ENCODE measurements around the gene CACNB4.

Gene CACNB4

DNA sequence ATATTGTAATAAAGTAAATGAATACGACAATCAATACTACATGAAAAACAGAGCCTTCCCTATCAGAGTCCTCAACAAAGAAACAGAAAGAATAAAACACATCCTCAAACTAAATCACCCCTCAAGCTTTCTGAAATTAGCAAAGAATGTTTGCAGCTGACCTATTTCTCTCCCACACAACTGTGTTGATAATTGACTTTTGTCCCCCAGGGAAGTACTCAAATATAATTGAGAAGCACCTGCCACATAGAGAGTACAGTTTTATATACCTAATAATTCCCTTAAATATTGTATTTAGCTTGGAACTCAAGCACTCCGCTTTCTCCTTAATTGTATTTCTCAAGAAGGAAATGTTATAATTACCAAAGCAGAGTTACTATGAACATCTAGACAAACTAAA, 12.6 kb downstream of the CACNB4 start:
- no peak for DNase-seq

- no peak for DNase-seq
Observed at GRCh38 chr2:152084076-152084475, 14.8 kb downstream of the CACNB4 start.

DNA sequence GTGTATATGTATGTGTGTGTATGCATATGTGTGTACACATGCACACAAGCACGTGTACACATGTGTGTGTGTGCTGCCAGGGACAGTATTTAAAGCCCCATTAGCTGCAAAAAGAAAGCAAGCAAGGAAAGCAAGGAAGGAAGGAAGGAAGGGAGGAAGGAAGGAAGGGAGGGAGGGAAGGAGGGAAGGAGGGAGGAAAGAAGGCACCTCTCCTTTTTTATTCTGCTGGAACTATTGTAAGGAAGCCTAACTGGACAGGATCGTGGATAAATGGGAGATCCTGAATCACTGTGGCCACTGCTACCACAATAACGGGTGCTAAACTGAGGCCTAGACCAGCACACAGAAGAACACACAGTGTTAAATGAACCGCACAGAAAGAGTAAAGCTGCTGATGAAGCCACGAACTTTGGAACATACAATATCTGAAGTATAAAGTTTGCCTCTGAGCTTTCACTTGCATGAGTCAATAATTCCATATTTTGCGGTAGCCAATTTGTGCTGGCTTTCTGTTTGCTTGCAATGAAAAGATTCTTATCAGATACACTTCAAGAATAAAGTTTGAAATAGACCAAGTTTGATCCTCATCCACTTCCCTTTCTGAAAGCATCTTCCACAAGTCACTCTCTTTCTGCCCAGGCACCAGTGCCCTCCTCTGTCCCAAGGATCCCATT, 15.5 kb downstream of the CACNB4 start:
- DNase-seq: no peak

- DNase-seq: no peak
Observed at GRCh38 chr2:152078662-152079061, 20.2 kb downstream of the CACNB4 start.

- DNase-seq: no peak
Observed at GRCh38 chr2:152078023-152078422, 20.8 kb downstream of the CACNB4 start.

DNA sequence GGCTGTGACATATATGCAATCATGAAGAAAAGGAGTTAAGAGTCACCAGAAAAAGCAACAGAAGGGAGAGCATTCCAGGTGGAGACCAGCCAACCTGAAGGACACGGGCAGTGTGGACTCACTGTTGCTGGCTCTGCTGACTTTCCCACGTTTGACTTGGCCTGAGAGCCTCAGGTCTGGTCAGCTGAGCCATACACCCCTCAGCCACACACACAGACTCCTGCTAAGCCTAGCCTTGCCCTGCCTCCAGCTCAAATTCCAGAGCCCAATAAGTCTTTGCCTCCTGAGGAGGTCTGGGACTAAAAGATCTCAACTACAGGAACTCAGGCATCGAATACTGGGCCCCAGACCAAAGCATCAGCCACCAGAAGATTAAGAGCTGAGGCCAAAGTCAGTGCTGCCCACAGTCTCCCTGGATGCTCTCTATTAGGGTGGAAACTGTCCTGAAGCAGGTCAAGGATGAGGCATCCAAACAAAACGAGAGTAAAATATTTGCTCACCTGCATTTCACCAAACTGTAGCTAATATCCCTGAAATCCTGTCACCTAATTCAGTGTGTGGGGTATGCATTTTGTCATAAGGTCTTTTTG, 23.3 kb downstream of the CACNB4 start:
- no peak for DNase-seq

GRCh38 chr2:152072011-152072410, 26.8 kb downstream of the CACNB4 start:
- no peak for DNase-seq

- DNase-seq: no peak
Observed at GRCh38 chr2:152071518-152071917, 27.3 kb downstream of the CACNB4 start.

GRCh38 chr2:152071092-152071491, 27.8 kb downstream of the CACNB4 start:
- DNase-seq: no peak

DNA sequence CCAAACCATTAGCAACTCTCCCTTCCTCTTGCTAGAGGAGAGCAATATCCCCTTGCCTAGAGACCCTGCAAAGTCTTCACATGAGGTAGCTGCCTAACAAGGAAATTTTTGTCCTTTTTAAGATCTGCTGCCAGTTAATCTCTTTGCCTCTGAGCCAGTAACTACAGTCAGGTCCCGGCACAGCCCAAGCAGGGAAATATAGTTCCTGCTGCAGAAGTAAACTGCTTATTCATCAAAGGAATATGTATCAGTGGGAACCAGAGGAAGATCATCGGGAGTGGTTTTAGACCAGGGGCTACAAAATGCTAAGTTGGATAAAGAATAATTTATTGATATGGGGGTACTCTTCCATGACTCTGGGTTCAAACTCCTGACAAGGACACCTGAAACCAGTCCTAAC, 30.6 kb downstream of the CACNB4 start:
- DNase-seq: no peak

DNA sequence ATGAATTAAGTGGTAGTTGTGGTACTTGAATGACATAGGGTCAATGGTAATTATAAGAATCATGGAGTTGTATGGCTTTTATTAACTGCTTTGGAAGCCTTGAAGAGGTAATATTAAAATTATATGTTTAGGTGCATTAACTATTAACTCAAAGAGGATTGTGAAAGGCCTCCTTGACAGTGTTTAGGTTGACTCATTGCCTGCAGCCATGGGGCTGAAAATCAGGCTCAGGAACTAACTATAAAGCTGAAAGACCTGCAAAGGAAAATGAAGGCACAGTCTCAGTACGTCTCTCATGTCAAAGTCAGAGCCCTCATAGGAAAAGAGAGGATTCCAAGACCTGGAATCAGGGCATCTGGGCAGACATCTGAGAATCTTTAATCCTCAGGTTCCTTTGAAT, 31.0 kb downstream of the CACNB4 start:
- no peak for DNase-seq

DNA sequence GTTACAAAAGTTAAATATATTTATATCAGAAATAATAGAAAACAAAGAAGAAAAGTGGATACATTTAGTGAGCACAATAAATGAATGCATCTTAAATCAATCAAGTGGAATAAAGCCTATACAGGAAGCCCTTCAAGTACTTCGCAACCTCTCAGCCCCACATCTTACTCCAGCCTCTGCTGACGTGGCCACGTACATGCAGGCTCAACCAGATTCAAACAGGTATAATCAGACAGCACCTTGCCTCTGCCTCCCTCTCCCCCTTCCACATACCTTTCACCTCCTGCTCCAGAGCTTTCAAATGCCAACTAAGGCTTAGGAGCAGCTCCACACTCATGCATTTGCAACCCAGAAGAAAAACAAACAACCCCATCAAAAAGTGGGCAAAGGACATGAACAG, 32.9 kb downstream of the CACNB4 start:
- no peak for DNase-seq

- DNase-seq: no peak
Observed at GRCh38 chr2:152064001-152064400, 34.8 kb downstream of the CACNB4 start.

GRCh38 chr2:152063325-152063924, 35.4 kb downstream of the CACNB4 start:
- no peak for DNase-seq

DNA sequence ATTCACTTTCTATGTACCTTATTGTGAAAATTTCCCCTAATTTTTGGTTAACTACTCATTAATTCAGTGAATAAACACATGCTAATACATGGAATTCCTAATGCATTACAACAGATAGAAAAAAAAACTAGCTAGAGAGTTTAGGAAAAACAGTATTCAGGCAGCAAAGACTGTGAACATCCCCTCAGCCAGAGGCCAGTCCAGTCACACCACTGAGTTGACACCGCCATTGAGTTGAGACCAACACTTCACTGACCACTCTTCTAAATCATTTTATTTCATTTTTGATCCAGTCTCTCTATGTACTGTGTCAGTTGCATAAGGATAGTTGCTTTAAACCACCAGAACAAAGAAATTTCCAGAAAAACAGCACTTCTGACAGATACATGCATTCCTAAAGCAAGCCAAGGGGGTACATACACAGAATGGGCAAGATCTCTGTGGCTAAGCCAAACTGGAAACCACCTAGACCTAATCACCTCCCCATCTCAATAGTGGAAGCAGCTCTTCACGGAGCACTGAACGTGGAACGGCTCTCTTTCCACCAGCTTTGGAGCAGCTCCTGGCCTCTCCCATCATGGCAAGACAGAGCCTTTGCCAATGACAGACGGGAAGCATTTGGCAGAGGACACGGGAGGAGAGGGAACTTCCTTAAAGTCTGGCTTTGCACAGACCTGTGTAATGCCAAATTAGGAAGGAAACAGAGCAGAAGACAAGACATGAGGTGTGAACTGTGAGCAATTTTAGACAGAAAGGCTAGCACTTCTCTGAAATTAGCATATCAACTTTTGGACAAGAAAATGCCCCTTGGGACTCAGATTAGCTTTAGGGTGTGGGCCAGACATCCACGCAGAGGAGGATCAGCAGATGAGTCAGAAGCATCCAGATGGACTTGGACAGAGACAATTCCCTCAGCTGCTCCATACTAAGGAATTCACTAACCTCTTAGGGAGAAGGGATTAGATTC, 36.4 kb downstream of the CACNB4 start:
- no peak for DNase-seq

DNA sequence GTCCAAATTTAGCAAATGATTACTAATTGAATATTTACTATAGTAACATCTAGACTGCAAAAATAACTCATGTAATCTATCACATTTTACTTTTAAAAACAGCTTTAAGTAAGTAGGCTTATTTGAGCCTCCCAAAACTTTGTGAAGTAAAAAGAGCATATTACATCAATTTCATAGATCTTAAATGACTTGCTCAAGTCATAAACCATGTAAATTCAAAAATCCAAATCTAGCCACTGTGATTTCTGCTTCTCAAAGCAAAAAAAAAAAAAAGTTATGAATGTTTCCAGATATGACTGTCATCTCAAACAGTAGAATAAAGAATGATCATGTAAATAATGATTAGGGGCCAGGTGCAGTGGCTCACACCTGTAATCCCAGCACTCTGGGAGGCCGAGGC, 37.5 kb downstream of the CACNB4 start:
- DNase-seq: no peak

- DNase-seq: no peak
Observed at GRCh38 chr2:152058655-152059054, 40.2 kb downstream of the CACNB4 start.

GRCh38 chr2:152056418-152056817, 42.4 kb downstream of the CACNB4 start:
- DNase-seq: no peak

DNA sequence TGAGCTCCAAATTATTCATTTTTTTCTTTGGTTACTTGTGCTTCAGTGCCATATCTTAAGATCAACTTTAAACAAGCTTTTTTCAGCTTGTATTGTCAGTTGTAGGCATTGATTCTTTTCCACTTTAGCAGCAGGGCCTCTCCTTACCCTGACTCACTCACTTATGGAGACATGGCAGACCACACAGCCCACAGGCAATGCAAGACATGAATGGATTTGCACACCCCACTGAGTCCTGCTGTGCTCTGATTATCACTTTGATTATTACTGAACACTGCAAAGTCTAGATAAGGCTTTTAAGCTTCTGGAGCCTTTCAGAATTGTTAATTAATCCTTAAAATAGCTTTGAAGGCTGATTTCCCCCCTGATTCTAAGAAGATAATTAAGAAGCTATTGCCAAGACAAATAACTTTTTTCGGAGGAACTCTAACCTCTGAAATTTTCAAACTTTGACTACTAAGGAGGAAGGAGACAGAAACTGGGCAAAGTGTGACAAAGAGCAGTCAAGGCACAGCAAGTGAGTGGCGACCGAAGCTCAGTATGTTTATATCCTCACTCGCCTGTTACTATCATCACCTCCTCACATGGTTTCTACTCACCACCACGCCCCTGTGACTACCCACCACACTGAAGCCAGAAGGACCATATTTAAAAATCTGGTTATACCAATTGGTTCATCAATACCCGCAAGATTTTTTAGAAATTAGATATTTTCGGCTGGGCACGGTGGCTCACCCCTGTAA, 43.3 kb downstream of the CACNB4 start:
- no peak for DNase-seq

DNA sequence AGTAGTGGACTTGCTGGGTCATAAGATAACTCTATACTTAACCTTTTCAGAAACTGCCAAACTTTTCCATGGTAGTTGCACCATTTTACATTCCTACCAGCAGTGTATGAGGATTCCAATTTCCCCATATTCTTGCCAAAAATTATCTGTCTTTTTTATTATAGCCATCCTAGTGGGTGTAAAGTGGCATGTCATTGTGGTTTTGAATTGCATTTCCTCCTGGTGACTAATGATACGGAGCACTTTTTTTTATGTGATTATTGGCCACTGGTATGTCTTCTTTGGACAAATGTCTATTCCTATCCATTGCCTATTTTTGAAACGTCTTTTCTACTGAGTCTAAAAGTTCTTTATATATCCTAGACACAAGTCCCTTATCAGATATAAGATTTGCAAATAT, 44.3 kb downstream of the CACNB4 start:
- DNase-seq: no peak

DNA sequence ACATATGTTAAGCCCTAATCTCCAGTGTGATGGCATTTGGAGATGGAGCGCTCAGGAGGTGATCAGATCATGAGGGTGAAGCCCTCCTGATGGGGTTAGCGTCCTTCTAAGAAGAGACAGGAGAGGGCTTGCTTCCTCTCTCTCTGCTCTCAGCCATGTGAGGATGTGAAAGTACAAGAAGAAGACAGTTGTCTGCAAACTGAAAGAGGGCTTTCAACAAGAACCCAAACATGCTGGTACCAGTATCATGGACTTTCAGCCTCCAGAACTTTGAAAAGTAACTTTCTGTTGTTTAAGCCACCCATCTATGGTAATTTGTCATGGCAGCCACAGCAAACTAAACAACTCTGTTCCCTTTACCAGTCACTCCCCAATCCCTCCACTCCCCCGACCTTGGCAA, 47.4 kb downstream of the CACNB4 start:
- no peak for DNase-seq

GRCh38 chr2:152050915-152051314, 47.9 kb downstream of the CACNB4 start:
- DNase-seq: no peak

- DNase-seq: no peak
Observed at GRCh38 chr2:152050341-152050740, 48.5 kb downstream of the CACNB4 start.
